Stimulated activated memory B cell treated with anti-CD40 and anti-IgM and Interleukin-4, amounts not matched to agents 10 μg/mL and 1 μg/mL and 100 μg/mL, for 72 hours (primary cell): ENCODE results near the gene STARD5.

Source experiments
- ATAC-seq: fragments of 150-1000 bp; cut with Tn5 transposase; 2 replicates; pipeline ENCODE4 v1.10.0; 2021
- H3K27ac Mint-ChIP-seq: one replicate; pipeline ENCODE4 v1.8.0; 2022; ENCODE audit warnings: mild to moderate bottlenecking, mixed read lengths
- H3K27me3 Mint-ChIP-seq: one replicate; pipeline ENCODE4 v1.8.0; 2022; ENCODE audit warnings: mixed read lengths
- H3K36me3 Mint-ChIP-seq: one replicate; pipeline ENCODE4 v1.8.0; 2022; ENCODE audit warnings: mixed read lengths
- H3K4me1 Mint-ChIP-seq: one replicate; pipeline ENCODE4 v1.8.0; 2022; ENCODE audit warnings: mixed read lengths
- H3K4me3 Mint-ChIP-seq: one replicate; pipeline ENCODE4 v1.8.0; 2022; ENCODE audit warnings: mild to moderate bottlenecking, moderate library complexity, mixed read lengths
- H3K9me3 Mint-ChIP-seq: one replicate; pipeline ENCODE4 v1.8.0; 2022; ENCODE audit warnings: mixed read lengths

The STARD5 gene

DNA sequence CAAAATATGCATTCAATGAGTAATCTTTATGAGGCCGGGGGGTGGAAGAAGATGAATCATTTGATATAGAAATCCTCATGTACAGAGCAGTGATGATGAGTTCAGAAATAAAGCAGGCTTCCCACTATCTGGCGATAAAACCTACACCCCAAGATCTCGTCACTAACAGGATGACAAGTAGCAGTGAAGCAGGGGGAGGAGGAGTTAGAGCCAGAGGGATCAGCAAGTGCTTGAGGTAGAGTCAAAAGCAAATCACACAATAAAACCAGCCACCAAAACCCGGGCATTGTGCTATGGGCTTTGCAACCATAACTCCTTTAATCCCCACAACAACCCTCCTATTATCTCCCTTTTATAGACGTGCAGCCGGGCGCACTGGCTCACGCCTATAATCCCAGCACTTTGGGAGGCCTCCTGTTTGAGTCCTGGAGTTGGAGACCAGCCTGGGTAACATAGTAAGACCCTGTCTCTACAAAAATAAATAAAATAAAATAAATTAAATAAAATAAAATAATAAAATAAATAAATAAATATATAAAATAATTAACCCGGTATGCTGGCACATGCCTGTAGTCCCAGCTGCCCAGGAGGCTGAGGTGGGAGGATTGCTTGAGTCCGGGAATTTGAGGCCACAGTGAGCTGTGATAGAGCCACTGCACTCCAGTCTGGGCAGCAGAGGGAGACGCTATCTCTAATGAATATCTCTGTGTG, 53.0 kb downstream of the STARD5 start:
- H3K27me3 Mint-ChIP-seq = no peaks in the 10 kb centered on the region
- H3K27ac Mint-ChIP-seq = no peak overlapping the region
- H3K4me1 Mint-ChIP-seq = peaks cover 23% of the 10 kb centered on the region
- no peak overlapping the region for H3K4me3 Mint-ChIP-seq
- H3K9me3 Mint-ChIP-seq = no peaks in the 10 kb centered on the region
- no peaks in the 10 kb centered on the region for H3K36me3 Mint-ChIP-seq
- ATAC-seq = no peak

GRCh38 chr15:81270188-81270587, 53.8 kb downstream of the STARD5 start:
- Mint-ChIP-seq H3K4me3 (no peak overlapping the region), H3K27me3 (no peaks in the 10 kb centered on the region), H3K27ac (no peak overlapping the region), H3K9me3 (no peaks in the 10 kb centered on the region), H3K4me1 (peaks cover 28% of the 10 kb centered on the region), H3K36me3 (no peaks in the 10 kb centered on the region)
- no peak for ATAC-seq

GRCh38 chr15:81268881-81269601, 54.9 kb downstream of the STARD5 start:
- H3K9me3 Mint-ChIP-seq = no peaks in the 10 kb centered on the region
- no peak for ATAC-seq
- no peaks in the 10 kb centered on the region for H3K27me3 Mint-ChIP-seq
- no peaks in the 10 kb centered on the region for H3K36me3 Mint-ChIP-seq
- no peak overlapping the region for H3K27ac Mint-ChIP-seq
- peaks cover 24% of the 10 kb centered on the region for H3K4me1 Mint-ChIP-seq
- no peak overlapping the region for H3K4me3 Mint-ChIP-seq

GRCh38 chr15:81268340-81268739, 55.6 kb downstream of the STARD5 start:
- H3K27ac Mint-ChIP-seq = no peak overlapping the region
- H3K36me3 Mint-ChIP-seq = no peaks in the 10 kb centered on the region
- ATAC-seq = no peak

GRCh38 chr15:81265944-81266775, 57.8 kb downstream of the STARD5 start:
- Mint-ChIP-seq H3K27ac (no peak overlapping the region), H3K4me1 (peaks cover 24% of the 10 kb centered on the region), H3K9me3 (no peaks in the 10 kb centered on the region), H3K4me3 (peak overlapping the region; percentile 63), H3K36me3 (no peaks in the 10 kb centered on the region), H3K27me3 (no peaks in the 10 kb centered on the region)
- ATAC-seq = peak; percentile 93

More at GRCh38 chr15:81268340-81268739, 55.6 kb downstream of the STARD5 start:
- H3K4me1 Mint-ChIP-seq = peaks cover 24% of the 10 kb centered on the region
- no peaks in the 10 kb centered on the region for H3K27me3 Mint-ChIP-seq
- no peaks in the 10 kb centered on the region for H3K9me3 Mint-ChIP-seq
- H3K4me3 Mint-ChIP-seq = no peak overlapping the region

- no peaks in the 10 kb centered on the region for H3K36me3 Mint-ChIP-seq
- H3K27ac Mint-ChIP-seq = no peak overlapping the region
- peak overlapping the region; percentile 62 for H3K4me3 Mint-ChIP-seq
- H3K4me1 Mint-ChIP-seq = peaks cover 24% of the 10 kb centered on the region
- peak; percentile 44 for ATAC-seq
- H3K27me3 Mint-ChIP-seq = no peaks in the 10 kb centered on the region
- H3K9me3 Mint-ChIP-seq = no peaks in the 10 kb centered on the region
Measured at GRCh38 chr15:81265256-81265943, 58.5 kb downstream of the STARD5 start.

- H3K27me3 Mint-ChIP-seq = no peaks in the 10 kb centered on the region
Measured at GRCh38 chr15:81264072-81264857, 59.7 kb downstream of the STARD5 start.

DNA sequence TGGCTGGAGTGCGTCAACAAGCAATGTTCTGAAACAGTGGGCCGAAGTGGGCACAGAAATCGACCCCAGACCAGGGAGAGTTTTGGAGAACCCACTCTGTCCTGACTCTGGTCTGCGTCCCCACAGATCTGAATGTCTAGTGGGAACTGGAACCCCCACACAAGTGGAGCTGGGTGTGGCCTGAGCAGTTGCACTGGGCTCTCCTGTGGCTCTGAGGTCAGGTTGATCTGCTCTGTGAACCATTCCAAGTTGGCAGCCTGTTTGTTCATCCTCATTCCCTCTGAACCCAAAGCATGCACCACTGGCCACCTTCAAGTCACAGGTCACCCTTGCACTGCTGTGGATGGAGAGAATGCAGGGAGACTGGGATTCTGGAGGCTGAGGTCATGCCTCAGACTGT, 60.5 kb downstream of the STARD5 start:
- H3K9me3 Mint-ChIP-seq = no peaks in the 10 kb centered on the region
- no peaks in the 10 kb centered on the region for H3K36me3 Mint-ChIP-seq
- H3K4me3 Mint-ChIP-seq = no peak overlapping the region
- H3K27me3 Mint-ChIP-seq = no peaks in the 10 kb centered on the region
- no peak overlapping the region for H3K27ac Mint-ChIP-seq
- peaks cover 18% of the 10 kb centered on the region for H3K4me1 Mint-ChIP-seq
- no peak for ATAC-seq

More at GRCh38 chr15:81264072-81264857, 59.7 kb downstream of the STARD5 start:
- no peak overlapping the region for H3K27ac Mint-ChIP-seq
- no peaks in the 10 kb centered on the region for H3K36me3 Mint-ChIP-seq
- no peak overlapping the region for H3K4me3 Mint-ChIP-seq
- no peaks in the 10 kb centered on the region for H3K9me3 Mint-ChIP-seq
- peaks cover 21% of the 10 kb centered on the region for H3K4me1 Mint-ChIP-seq
- no peak for ATAC-seq

- no peak overlapping the region for H3K4me3 Mint-ChIP-seq
- H3K36me3 Mint-ChIP-seq = no peaks in the 10 kb centered on the region
- H3K27me3 Mint-ChIP-seq = no peaks in the 10 kb centered on the region
- H3K9me3 Mint-ChIP-seq = no peaks in the 10 kb centered on the region
- no peak overlapping the region for H3K27ac Mint-ChIP-seq
- no peak for ATAC-seq
- H3K4me1 Mint-ChIP-seq = peaks cover 15% of the 10 kb centered on the region
Measured at GRCh38 chr15:81261172-81261811, 62.6 kb downstream of the STARD5 start.

DNA sequence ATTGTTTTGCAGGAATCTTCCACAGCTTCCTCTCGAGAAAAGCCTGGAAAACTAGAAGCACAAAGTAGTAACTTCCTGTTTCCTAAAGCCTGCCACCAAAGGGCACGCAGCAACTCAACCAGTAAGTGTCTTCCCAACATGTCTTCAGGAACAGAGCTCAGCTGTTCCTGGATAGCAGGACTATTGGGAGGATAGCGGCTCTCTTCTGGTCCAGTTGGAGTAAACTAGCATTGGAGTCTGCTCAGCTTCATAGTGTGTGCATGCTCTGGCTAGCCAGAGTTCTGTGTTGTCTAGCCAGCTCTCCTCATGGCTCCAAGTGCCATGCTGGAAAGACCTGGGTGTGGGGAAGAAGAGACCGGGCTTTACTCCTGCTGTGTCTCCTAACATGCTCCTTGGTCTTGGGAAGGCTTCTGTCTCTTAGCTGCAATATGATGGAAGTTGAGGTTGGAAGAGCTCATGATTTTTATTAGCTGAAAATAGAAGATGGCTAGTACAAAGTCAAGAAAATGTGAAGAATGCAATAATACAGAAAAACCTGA, 64.1 kb downstream of the STARD5 start:
- no peak for ATAC-seq
- Mint-ChIP-seq H3K4me3 (no peak overlapping the region), H3K9me3 (no peaks in the 10 kb centered on the region), H3K4me1 (no peaks in the 10 kb centered on the region), H3K27me3 (no peaks in the 10 kb centered on the region), H3K36me3 (no peaks in the 10 kb centered on the region), H3K27ac (no peak overlapping the region)
